B cell (primary cell): ENCODE results near the gene GPC5. TPM values are rescaled to one million over a fixed set of nuclear protein-coding genes. Genes with fewer than 3 reads are reported as not detected.

Experiments
- ATAC-seq: fragments of 200-7000 bp; cut with Tn5 transposase; one replicate; pipeline ENCODE4 v1.10.0; 2021; ENCODE audit warnings: low read depth, mild to moderate bottlenecking, moderate number of reproducible peaks, moderate library complexity
- CTCF ChIA-PET: fragments of 350-600 bp; sonication (Branson Sonifier 250); formaldehyde crosslinking; loops from one replicate; lab custom pipeline; 2021; ENCODE audit warnings: antibody characterized with exemption, inconsistent platforms; lab: Charles Lee
- POLR2A ChIA-PET: fragments of 350-600 bp; sonication (Branson Sonifier 250); formaldehyde crosslinking; loops from one replicate; lab custom pipeline; 2021; ENCODE audit warnings: antibody characterized with exemption; lab: Charles Lee
- DNase-seq: peaks from one replicate; pipeline ENCODE4 v3.0.0; 2013
- H2AFZ ChIP-seq: 2 replicates; pipeline ENCODE4 v1.6.1; 2012; ENCODE audit warnings: mild to moderate bottlenecking, low read depth, low read length; ENCODE audit not compliant: insufficient read depth, poor library complexity, severe bottlenecking
- H3K27ac ChIP-seq, 2 donors: 1 replicate in 1 of 2; 2 replicates in 1 of 2; pipeline ENCODE4 v1.5.1; 2012 to 2013; ENCODE audit warnings: low read length in 2 of 2, mild to moderate bottlenecking in 2 of 2, moderate library complexity in 1 of 2
- H3K27me3 ChIP-seq, 4 experiments: fragments of 200-600 bp in 1 of 4; sonication (generic) in 1 of 4; replicated peaks in 1 of 4; 1 replicate in 2 of 4; 2 replicates in 2 of 4; pipeline versions ENCODE4 v1.6.1 to v1.7.0; 2013 to 2016; ENCODE audit warnings: low read length in 3 of 4, mild to moderate bottlenecking in 2 of 4, mixed read lengths in 1 of 4, moderate library complexity in 1 of 4; ENCODE audit not compliant: insufficient read depth in 4 of 4, control insufficient read depth in 3 of 4; ENCODE audit errors: control extremely low read depth in 1 of 4
- H3K36me3 ChIP-seq, 2 experiments: replicated peaks in 1 of 2; 1 replicate in 1 of 2; 2 replicates in 1 of 2; pipeline versions ENCODE4 v1.6.1 to v1.7.1; 2013; ENCODE audit warnings: low read length in 1 of 2; ENCODE audit not compliant: insufficient read depth in 2 of 2, control insufficient read depth in 1 of 2; ENCODE audit errors: control extremely low read depth in 1 of 2, extremely low read depth in 1 of 2
- H3K4me1 ChIP-seq, 2 donors: fragments of 200-600 bp in 1 of 2; sonication (generic) in 1 of 2; 1 replicate in 1 of 2; 2 replicates in 1 of 2; pipeline versions ENCODE4 v1.5.1 to v1.6.1; 2013 to 2017; ENCODE audit warnings: low read length in 2 of 2; ENCODE audit not compliant: control insufficient read depth in 2 of 2, insufficient read depth in 2 of 2
- H3K4me2 ChIP-seq: replicated peaks from 2 replicates; pipeline ENCODE3; 2012; ENCODE audit warnings: mild to moderate bottlenecking, low read depth, low read length; ENCODE audit not compliant: poor library complexity, severe bottlenecking
- H3K4me3 ChIP-seq, 5 experiments: fragments of 200-600 bp in 1 of 5; sonication (generic) in 1 of 5; 1 replicate in 3 of 5; 2 replicates in 2 of 5; pipeline versions ENCODE4 v1.5.1 to v1.7.0; 2011 to 2016; ENCODE audit warnings: low read length in 4 of 5, mild to moderate bottlenecking in 4 of 5, low read depth in 2 of 5, control low read depth in 1 of 5, moderate library complexity in 1 of 5; ENCODE audit not compliant: insufficient read depth in 1 of 5; ENCODE audit errors: control extremely low read depth in 1 of 5, extremely low read depth in 1 of 5
- H3K79me2 ChIP-seq: fragments of 200-600 bp; sonication (generic); one replicate; pipeline ENCODE4 v1.6.0; 2016; ENCODE audit warnings: low read length; ENCODE audit not compliant: control insufficient read depth, insufficient read depth
- H3K9ac ChIP-seq: fragments of 200-600 bp; sonication (generic); 2 replicates; pipeline ENCODE4 v1.6.1; 2017; ENCODE audit warnings: mild to moderate bottlenecking, low read length, moderate library complexity
- H3K9me3 ChIP-seq, 3 donors: one replicate each; pipeline versions ENCODE4 v1.6.1 to v1.7.1; 2013; ENCODE audit warnings: low read length in 2 of 3; ENCODE audit not compliant: control insufficient read depth in 2 of 3, insufficient read depth in 1 of 3; ENCODE audit errors: control extremely low read depth in 1 of 3
- H4K20me1 ChIP-seq: 2 replicates; pipeline ENCODE4 v1.6.0; 2012; ENCODE audit warnings: mild to moderate bottlenecking, low read length; ENCODE audit not compliant: insufficient read depth, control insufficient read depth, poor library complexity, severe bottlenecking
- H3K27ac Mint-ChIP-seq: one replicate; pipeline ENCODE4 v1.8.0; 2021; ENCODE audit warnings: mixed read lengths
- H3K27me3 Mint-ChIP-seq: one replicate; pipeline ENCODE4 v1.8.0; 2021; ENCODE audit warnings: mixed read lengths
- H3K4me1 Mint-ChIP-seq: one replicate; pipeline ENCODE4 v1.8.0; 2021; ENCODE audit warnings: mixed read lengths
- H3K4me3 Mint-ChIP-seq: one replicate; pipeline ENCODE4 v1.8.0; 2021; ENCODE audit warnings: mixed read lengths
- H3K9me3 Mint-ChIP-seq: one replicate; pipeline ENCODE4 v1.8.0; 2022; ENCODE audit warnings: mixed read lengths; ENCODE audit not compliant: insufficient read depth
- CTCF ChIP-seq: fragments of 200-600 bp; IDR thresholded peaks from one replicate; pipeline ENCODE4 v1.8.0; 2022; ENCODE audit warnings: antibody characterized with exemption, mild to moderate bottlenecking
- EZH2 ChIP-seq: IDR thresholded peaks from 2 replicates; pipeline ENCODE4 v1.6.1; 2012; ENCODE audit warnings: borderline replicate concordance, low read depth, mild to moderate bottlenecking, moderate library complexity, low read length; ENCODE audit not compliant: insufficient read depth, poor library complexity, severe bottlenecking
- WGBS: methylation state at CpG from one replicate; pipeline ENCODE4 v1.1.5; 2013; ENCODE audit warnings: missing lambda C conversion rate; ENCODE audit not compliant: insufficient coverage; 5-methylcytosine and 5-hydroxymethylcytosine counted together
- intact Hi-C: fragments of 100-400 bp; cut with micrococcal nuclease; formaldehyde crosslinking; loops from one replicate; pipeline ENCODE4 v1.10.0; 2022
- polyA plus RNA-seq: library from polyadenylated mRNA; depleted of rRNA; stranded (reverse); fragments of >200 nt; gene quantifications from 2 replicates; pipeline ENCODE4 v1.2.3, GENCODE V29; 2012
- total RNA-seq, 2 donors: library from RNA; stranded (reverse); fragments of 120-200 nt in 1 of 2; gene quantifications; 1 replicate in 1 of 2; 2 replicates in 1 of 2; pipeline versions ENCODE4 v1.2.3 to v1.2.4, GENCODE V29; 2013 to 2022

Gene GPC5
- total and polyA plus RNA-seq, 2 donors (not counting 1 experiment from before 2014, with no cell fraction given), result 0.15 to 0.30 TPM

- Histone ChIP-seq H3K9ac (no peak overlapping the region), H3K27ac (no peak overlapping the region), H3K9me3 (no peaks in the 10 kb centered on the region), H3K36me3 (no peaks in the 10 kb centered on the region), H2AFZ (no peak overlapping the region), H3K79me2 (no peaks in the 10 kb centered on the region), H3K4me1 (no peaks in the 10 kb centered on the region), H4K20me1 (no peaks in the 10 kb centered on the region), H3K4me3 (no peak overlapping the region), H3K27me3 (no peaks in the 10 kb centered on the region), H3K4me2 (no peak overlapping the region)
- CTCF ChIA-PET, result no interaction called here
- TF ChIP-seq CTCF, result no peak
- no peak for TF ChIP-seq EZH2
- WGBS, result no CpG with 5 or more reads among the region's 5 CpGs
- Mint-ChIP-seq H3K9me3 (no peaks in the 10 kb centered on the region), H3K4me1 (no peaks in the 10 kb centered on the region), H3K27me3 (no peaks in the 10 kb centered on the region), H3K27ac (no peak overlapping the region), H3K4me3 (no peak overlapping the region)
- intact Hi-C loops, result no loop called here
- POLR2A ChIA-PET, result no interaction called here
- ATAC-seq (no peak), DNase-seq (no peak)
Measured at GRCh38 chr13:91639330-91639729, 240.9 kb downstream of the GPC5 start.

- Mint-ChIP-seq H3K27me3 (no peaks in the 10 kb centered on the region), H3K4me3 (no peak overlapping the region), H3K4me1 (no peaks in the 10 kb centered on the region), H3K9me3 (no peaks in the 10 kb centered on the region), H3K27ac (no peak overlapping the region)
- WGBS, result 69% methylated on average over 2 of the region's 2 CpGs
- ChIA-PET CTCF (no interaction called here), POLR2A (no interaction called here)
- H4K20me1 ChIP-seq, result no peaks in the 10 kb centered on the region
- no peaks in the 10 kb centered on the region for H3K4me1 ChIP-seq
- H2AFZ ChIP-seq, result no peak overlapping the region
- no peak overlapping the region for H3K27ac ChIP-seq
- no peak overlapping the region for H3K9ac ChIP-seq
- H3K4me2 ChIP-seq, result no peak overlapping the region
- no peaks in the 10 kb centered on the region for H3K27me3 ChIP-seq
- intact Hi-C loops, result no loop called here
- DNase-seq (no peak), ATAC-seq (no peak)
- H3K36me3 ChIP-seq, result no peaks in the 10 kb centered on the region
- no peaks in the 10 kb centered on the region for H3K9me3 ChIP-seq
- TF ChIP-seq EZH2, result no peak
- TF ChIP-seq CTCF, result no peak
- no peak overlapping the region for H3K4me3 ChIP-seq
- no peaks in the 10 kb centered on the region for H3K79me2 ChIP-seq
Measured at GRCh38 chr13:91643394-91643793, 245.0 kb downstream of the GPC5 start.
